HL-60 (cell line): Measurements from ENCODE around the gene RAI1.

Experiments
- DNase-seq, 2 experiments: peaks; one replicate each; pipeline ENCODE4 v3.0.0-alpha.2; 2010 to 2020; ENCODE audit warnings: low read depth in 1 of 2, low spot score in 1 of 2
- H3K27ac ChIP-seq: fragments of 250-450 bp; sonication (Bioruptor Pico); replicated peaks from 2 replicates; pipeline ENCODE4 v1.5.1; 2020; ENCODE audit warnings: mild to moderate bottlenecking, moderate library complexity
- H3K27me3 ChIP-seq: fragments of 250-450 bp; sonication (Bioruptor Pico); 2 replicates; pipeline ENCODE4 v1.5.1; 2021; ENCODE audit warnings: mild to moderate bottlenecking, moderate library complexity; ENCODE audit not compliant: insufficient read depth, poor library complexity, severe bottlenecking
- H3K4me3 ChIP-seq: replicated peaks from 2 replicates; pipeline ENCODE4 v1.5.1; 2011; ENCODE audit warnings: mild to moderate bottlenecking, control low read depth, low read length; ENCODE audit not compliant: insufficient read depth
- GABPA ChIP-seq: IDR thresholded peaks from 2 replicates; pipeline ENCODE4 v1.6.1; 2012; ENCODE audit warnings: low read depth
- POLR2AphosphoS5 ChIP-seq: IDR thresholded peaks from 2 replicates; pipeline ENCODE4 v1.6.1; 2012; ENCODE audit warnings: low read depth
- REST ChIP-seq: IDR thresholded peaks from 2 replicates; pipeline ENCODE4 v1.6.1; 2012; ENCODE audit warnings: low read depth; ENCODE audit not compliant: insufficient replicate concordance
- SPI1 ChIP-seq: IDR thresholded peaks from 2 replicates; pipeline ENCODE4 v1.6.1; 2012; ENCODE audit warnings: low read depth, mild to moderate bottlenecking, borderline replicate concordance
- TF ChIP-seq, protein P1 (sequence below): IDR thresholded peaks from one replicate; pipeline ENCODE4 v1.5.1; 2011; ENCODE audit warnings: low read length, control low read depth, inconsistent platforms; ENCODE audit not compliant: insufficient read depth

RAI1 gene

GRCh38 chr17:17761894-17762743, 80.9 kb downstream of the RAI1 start:
- Histone ChIP-seq H3K4me3 (no peak overlapping the region), H3K27me3 (no peaks in the 10 kb centered on the region), H3K27ac (no peak overlapping the region)
- no peak for DNase-seq
- TF ChIP-seq REST (no peak), GABPA (no peak), SPI1 (no peak), POLR2AphosphoS5 (no peak)
- TF ChIP-seq, protein P1, sequence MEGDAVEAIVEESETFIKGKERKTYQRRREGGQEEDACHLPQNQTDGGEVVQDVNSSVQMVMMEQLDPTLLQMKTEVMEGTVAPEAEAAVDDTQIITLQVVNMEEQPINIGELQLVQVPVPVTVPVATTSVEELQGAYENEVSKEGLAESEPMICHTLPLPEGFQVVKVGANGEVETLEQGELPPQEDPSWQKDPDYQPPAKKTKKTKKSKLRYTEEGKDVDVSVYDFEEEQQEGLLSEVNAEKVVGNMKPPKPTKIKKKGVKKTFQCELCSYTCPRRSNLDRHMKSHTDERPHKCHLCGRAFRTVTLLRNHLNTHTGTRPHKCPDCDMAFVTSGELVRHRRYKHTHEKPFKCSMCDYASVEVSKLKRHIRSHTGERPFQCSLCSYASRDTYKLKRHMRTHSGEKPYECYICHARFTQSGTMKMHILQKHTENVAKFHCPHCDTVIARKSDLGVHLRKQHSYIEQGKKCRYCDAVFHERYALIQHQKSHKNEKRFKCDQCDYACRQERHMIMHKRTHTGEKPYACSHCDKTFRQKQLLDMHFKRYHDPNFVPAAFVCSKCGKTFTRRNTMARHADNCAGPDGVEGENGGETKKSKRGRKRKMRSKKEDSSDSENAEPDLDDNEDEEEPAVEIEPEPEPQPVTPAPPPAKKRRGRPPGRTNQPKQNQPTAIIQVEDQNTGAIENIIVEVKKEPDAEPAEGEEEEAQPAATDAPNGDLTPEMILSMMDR, result no peak

DNA sequence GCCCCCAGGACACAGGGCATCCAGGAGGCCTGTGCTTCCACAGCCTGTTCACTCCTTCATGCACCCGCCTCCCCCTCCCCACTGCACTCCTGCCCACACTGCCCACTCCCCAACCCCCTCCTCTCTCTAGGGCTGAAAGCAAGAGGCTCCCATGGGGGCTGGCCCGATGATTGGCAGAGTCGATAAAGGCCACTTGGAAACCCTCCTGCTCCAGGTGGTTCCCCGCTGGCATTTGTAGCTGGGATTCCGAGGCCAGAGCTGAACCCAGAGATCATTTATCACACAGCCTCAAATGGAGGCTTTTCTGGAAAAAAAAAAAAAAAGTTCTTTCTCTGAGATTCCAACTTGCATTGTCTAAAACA, 81.5 kb downstream of the RAI1 start:
- DNase-seq, result no peak
- Histone ChIP-seq H3K27ac (no peak overlapping the region), H3K27me3 (no peaks in the 10 kb centered on the region), H3K4me3 (no peak overlapping the region)
- TF ChIP-seq, protein P1, result no peak
- TF ChIP-seq POLR2AphosphoS5 (no peak), SPI1 (no peak), REST (no peak), GABPA (no peak)

- no peak for TF ChIP-seq POLR2AphosphoS5
- TF ChIP-seq GABPA, result no peak
- TF ChIP-seq SPI1, result no peak
- TF ChIP-seq, protein P1, result no peak
- no peak for TF ChIP-seq REST
- Histone ChIP-seq H3K4me3 (no peak overlapping the region), H3K27me3 (no peaks in the 10 kb centered on the region), H3K27ac (no peak overlapping the region)
- no peak for DNase-seq
These were observed 81.9 kb downstream of the RAI1 start for GRCh38 chr17:17763136-17763535.
